Measurements from ENCODE around the gene DPF3. TPM values are rescaled to one million over a fixed set of nuclear protein-coding genes. Genes with fewer than 3 reads are reported as not detected.

Gene DPF3
- total and polyA plus RNA-seq, 11 donors: 13.5 to 53.8 (median 37.0) TPM

DNA sequence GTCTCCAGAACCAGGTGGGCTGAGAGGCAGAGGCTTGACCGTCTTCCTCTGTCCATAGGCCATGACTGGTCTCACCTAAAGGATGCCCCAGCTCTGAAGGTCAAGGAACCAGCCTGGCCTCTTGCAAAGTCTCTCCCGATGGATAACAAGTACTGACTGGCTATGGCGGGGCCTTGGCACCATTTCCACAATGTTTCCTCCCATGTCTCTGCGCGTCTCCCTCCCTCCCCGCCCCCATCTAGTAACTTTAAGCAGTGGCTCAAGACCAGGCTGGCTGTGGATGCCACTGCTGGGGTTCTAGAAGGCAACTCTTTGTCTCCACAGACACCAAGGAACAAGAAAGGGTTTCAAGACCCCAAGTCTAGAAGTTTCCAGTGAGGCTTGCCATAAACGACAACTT is 275.5 kb downstream of the DPF3 start:
- H3K27me3 ChIP-seq: no peaks in the 10 kb centered on the region
- WGBS, 4 donors: 66 to 84% (median 77%) methylated on average over 7 of the region's 7 CpGs
- peak in 1 of 5 donors; percentile 8 for DNase-seq
- no peak for TF ChIP-seq POLR2A (IDR thresholded peaks at IDR 0.05)
- TF ChIP-seq, protein P1, sequence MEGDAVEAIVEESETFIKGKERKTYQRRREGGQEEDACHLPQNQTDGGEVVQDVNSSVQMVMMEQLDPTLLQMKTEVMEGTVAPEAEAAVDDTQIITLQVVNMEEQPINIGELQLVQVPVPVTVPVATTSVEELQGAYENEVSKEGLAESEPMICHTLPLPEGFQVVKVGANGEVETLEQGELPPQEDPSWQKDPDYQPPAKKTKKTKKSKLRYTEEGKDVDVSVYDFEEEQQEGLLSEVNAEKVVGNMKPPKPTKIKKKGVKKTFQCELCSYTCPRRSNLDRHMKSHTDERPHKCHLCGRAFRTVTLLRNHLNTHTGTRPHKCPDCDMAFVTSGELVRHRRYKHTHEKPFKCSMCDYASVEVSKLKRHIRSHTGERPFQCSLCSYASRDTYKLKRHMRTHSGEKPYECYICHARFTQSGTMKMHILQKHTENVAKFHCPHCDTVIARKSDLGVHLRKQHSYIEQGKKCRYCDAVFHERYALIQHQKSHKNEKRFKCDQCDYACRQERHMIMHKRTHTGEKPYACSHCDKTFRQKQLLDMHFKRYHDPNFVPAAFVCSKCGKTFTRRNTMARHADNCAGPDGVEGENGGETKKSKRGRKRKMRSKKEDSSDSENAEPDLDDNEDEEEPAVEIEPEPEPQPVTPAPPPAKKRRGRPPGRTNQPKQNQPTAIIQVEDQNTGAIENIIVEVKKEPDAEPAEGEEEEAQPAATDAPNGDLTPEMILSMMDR (IDR thresholded peaks at IDR 0.05): no peak
- intact Hi-C loops (cut with DNase I): loop anchor here in 4 of 10 donors (5.0 to 10.0 kb wide), 5 partner anchors 101 to 286 kb away; partner anchors contain the start of gene DPF3 (in 2 of the 4)
- no peak for ATAC-seq
- peaks cover 0 to 2% (median 0%) of the 10 kb centered on the region in 12 donors for H3K9me3 ChIP-seq
- H3K4me3 ChIP-seq: no peak overlapping the region
- no peaks in the 10 kb centered on the region for H3K36me3 ChIP-seq
- peak overlapping the region; percentile 65 to 92 (median 84) for H3K27ac ChIP-seq
- H3K4me1 ChIP-seq: peaks cover 5 to 65% (median 56%) of the 10 kb centered on the region in 12 donors

DNA sequence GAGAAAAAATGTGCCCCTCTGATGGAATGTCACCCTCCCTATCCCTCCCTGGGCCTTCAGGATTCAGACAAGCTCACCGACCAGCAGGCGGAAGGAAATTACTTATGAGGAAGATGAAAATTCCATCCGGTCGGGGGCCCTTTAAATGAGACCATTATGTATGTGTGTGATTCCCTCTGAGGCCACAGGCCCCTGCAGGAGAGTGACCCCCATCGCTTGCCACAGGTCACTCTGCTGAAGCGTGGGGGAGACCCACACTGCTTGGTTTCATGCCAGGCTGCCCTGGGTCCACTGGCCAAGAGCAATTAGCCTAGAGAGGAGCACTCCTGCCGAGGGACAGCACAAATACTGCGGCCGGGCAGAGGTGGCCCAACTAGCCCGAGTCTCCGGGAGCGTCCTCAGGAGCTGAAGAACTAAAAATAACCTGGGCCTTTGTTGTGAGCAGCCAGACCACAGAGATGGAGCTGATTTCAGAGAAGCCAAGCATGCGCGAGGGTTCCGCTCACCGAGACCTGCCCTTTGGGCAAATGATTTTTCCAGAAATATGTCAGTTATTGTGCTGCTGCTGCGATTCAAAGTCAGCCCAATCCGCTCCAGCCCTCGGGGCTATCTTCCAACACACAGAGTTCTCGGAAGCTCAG is 276.4 kb downstream of the DPF3 start:
- Histone ChIP-seq H3K36me3 (no peaks in the 10 kb centered on the region), H3K27ac (peak overlapping the region; percentile 65 to 92 (median 84)), H3K4me3 (peak overlapping the region in 4 of 12 donors; percentile 0 to 16 (median 8)), H3K27me3 (no peaks in the 10 kb centered on the region), H3K4me1 (peaks cover 5 to 74% (median 61%) of the 10 kb centered on the region in 12 donors), H3K9me3 (no peaks in the 10 kb centered on the region)
- intact Hi-C loops (cut with DNase I): loop anchor here in 4 of 10 donors (5.0 to 10.0 kb wide), 5 partner anchors 100 to 287 kb away; partner anchors contain the start of gene DPF3 (in 2 of the 4)
- 7 to 22% (median 16%) methylated on average over 17 to 20 of the region's 20 CpGs for WGBS, 4 donors
- ATAC-seq (peak; percentile 39 to 67 (median 58)), DNase-seq (peak; percentile 59 to 74 (median 63))
- TF ChIP-seq POLR2A (IDR thresholded peaks at IDR 0.05): no peak
- TF ChIP-seq, protein P1 (IDR thresholded peaks at IDR 0.05): no peak

DNA sequence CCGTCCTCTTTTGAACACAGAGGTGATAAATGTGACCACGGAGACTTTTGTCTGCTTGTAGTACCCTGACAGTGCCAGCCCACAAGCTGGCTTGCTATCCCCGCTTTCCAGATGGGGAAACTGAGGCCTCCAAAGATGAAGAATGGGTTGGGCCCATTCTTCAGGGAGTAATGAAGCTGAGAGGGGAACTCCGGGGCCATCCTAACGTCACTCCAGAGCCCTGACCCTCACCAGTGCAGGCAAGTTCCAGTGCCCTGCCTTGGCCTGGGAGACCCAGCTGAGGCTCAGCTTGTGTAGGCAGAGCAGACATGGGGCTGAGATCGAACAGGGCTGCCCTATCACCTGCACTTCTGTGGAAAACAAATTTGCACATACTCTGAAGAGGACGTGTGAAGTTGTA is 277.1 kb downstream of the DPF3 start:
- Histone ChIP-seq H3K4me1 (peaks cover 5 to 78% (median 61%) of the 10 kb centered on the region in 12 donors), H3K4me3 (no peak overlapping the region), H3K27me3 (no peaks in the 10 kb centered on the region), H3K36me3 (no peaks in the 10 kb centered on the region), H3K27ac (peak overlapping the region; percentile 65 to 92 (median 84)), H3K9me3 (no peaks in the 10 kb centered on the region)
- ATAC-seq: no peak
- WGBS, 4 donors: 71 to 80% (median 77%) methylated on average over 7 of the region's 7 CpGs
- TF ChIP-seq, protein P1 (IDR thresholded peaks at IDR 0.05): no peak
- DNase-seq: no peak
- intact Hi-C loops (cut with DNase I): loop anchor here in 4 of 10 donors (5.0 to 10.0 kb wide), 5 partner anchors 100 to 288 kb away; partner anchors contain the start of gene DPF3 (in 2 of the 4)

DNA sequence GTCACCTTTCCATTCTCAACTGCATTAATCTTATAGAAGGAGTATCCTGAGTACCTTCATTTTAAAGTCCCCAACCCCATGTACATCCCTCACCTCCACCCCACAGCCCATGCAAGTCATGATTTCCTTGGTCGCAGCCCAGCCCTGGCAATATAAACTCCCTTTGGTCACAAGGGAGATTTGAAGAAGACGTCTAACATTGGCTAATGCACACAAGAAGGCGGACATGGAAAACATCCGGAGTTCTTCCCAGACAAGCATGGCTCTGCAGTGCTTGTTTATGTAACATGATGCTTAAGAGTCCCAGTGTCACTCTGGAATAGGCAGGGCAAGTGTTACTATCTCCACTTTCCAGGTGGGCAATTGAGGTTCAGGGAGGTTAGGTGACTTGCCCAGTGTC is 277.6 kb downstream of the DPF3 start:
- 18 to 59% (median 35%) methylated on average over 4 of the region's 4 CpGs for WGBS, 4 donors
- peak overlapping the region in 11 of 12 donors; percentile 43 to 92 (median 84) for H3K27ac ChIP-seq
- H3K4me1 ChIP-seq: peaks cover 5 to 79% (median 61%) of the 10 kb centered on the region in 12 donors
- no peak overlapping the region for H3K4me3 ChIP-seq
- intact Hi-C loops (cut with DNase I): loop anchor here in 4 of 10 donors (5.0 to 10.0 kb wide), 5 partner anchors 99 to 289 kb away; partner anchors contain the start of gene DPF3 (in 2 of the 4)
- H3K27me3 ChIP-seq: no peaks in the 10 kb centered on the region
- TF ChIP-seq, protein P1 (IDR thresholded peaks at IDR 0.05): no peak
- H3K9me3 ChIP-seq: no peaks in the 10 kb centered on the region
- no peaks in the 10 kb centered on the region for H3K36me3 ChIP-seq
- DNase-seq (peak in 1 of 5 donors; percentile 45), ATAC-seq (peak in 2 of 4 donors; percentile 8 to 20)

Data from heart left ventricle (tissue), 16 donors.